Glomerular endothelial cell (primary cell): ENCODE results near the gene DIS3L2. TPM values are rescaled to one million over a fixed set of nuclear protein-coding genes. Genes with fewer than 3 reads are reported as not detected.

Experiments used
- DNase-seq: peaks from one replicate; pipeline ENCODE4 v3.0.0-alpha.2; 2011; ENCODE audit warnings: low read depth, low spot score; ENCODE audit errors: extremely low read depth
- total RNA-seq: library from RNA; depleted of rRNA; stranded (reverse); fragments of >200 nt; gene quantifications from 2 replicates; pipeline ENCODE4 v1.2.3, GENCODE V29; 2015

Gene DIS3L2
- total RNA-seq, 1 donor from 2014 or later, result 33.5 TPM

GRCh38 chr2:232052591-232052990 lies 91.1 kb downstream of the DIS3L2 start:
- DNase-seq, result no peak

- no peak for DNase-seq
These were observed 92.3 kb downstream of the DIS3L2 start for GRCh38 chr2:232053777-232054176.

- no peak for DNase-seq
These were observed 96.8 kb downstream of the DIS3L2 start for GRCh38 chr2:232058063-232058877.

- DNase-seq, result no peak
These were observed 97.4 kb downstream of the DIS3L2 start for GRCh38 chr2:232058931-232059330.

- no peak for DNase-seq
These were observed 99.8 kb downstream of the DIS3L2 start for GRCh38 chr2:232061265-232061664.

GRCh38 chr2:232073026-232073425 lies 111.5 kb downstream of the DIS3L2 start:
- DNase-seq, result peak; percentile 36

- no peak for DNase-seq
These were observed 112.2 kb downstream of the DIS3L2 start for GRCh38 chr2:232073699-232074098.

- DNase-seq, result no peak
These were observed 113.6 kb downstream of the DIS3L2 start for GRCh38 chr2:232075080-232075479.

GRCh38 chr2:232075859-232076258 lies 114.3 kb downstream of the DIS3L2 start:
- no peak for DNase-seq

GRCh38 chr2:232076272-232076671 lies 114.8 kb downstream of the DIS3L2 start:
- no peak for DNase-seq

GRCh38 chr2:232076736-232077135 lies 115.2 kb downstream of the DIS3L2 start:
- DNase-seq, result no peak

- no peak for DNase-seq
These were observed 123.7 kb downstream of the DIS3L2 start for GRCh38 chr2:232085164-232085563.

GRCh38 chr2:232085826-232086425 lies 124.4 kb downstream of the DIS3L2 start:
- no peak for DNase-seq

- DNase-seq, result no peak
These were observed 127.3 kb downstream of the DIS3L2 start for GRCh38 chr2:232088771-232089170.

- no peak for DNase-seq
These were observed 132.7 kb downstream of the DIS3L2 start for GRCh38 chr2:232094201-232094600.

- DNase-seq, result no peak
These were observed 133.4 kb downstream of the DIS3L2 start for GRCh38 chr2:232094883-232095282.

- DNase-seq, result no peak
These were observed 135.7 kb downstream of the DIS3L2 start for GRCh38 chr2:232097260-232097659.

GRCh38 chr2:232097758-232098157 lies 136.2 kb downstream of the DIS3L2 start:
- no peak for DNase-seq

- DNase-seq, result no peak
These were observed 140.9 kb downstream of the DIS3L2 start for GRCh38 chr2:232102380-232102779.

GRCh38 chr2:232103140-232103737 lies 141.7 kb downstream of the DIS3L2 start:
- DNase-seq, result no peak

GRCh38 chr2:232104076-232104646 lies 142.6 kb downstream of the DIS3L2 start:
- no peak for DNase-seq

GRCh38 chr2:232111551-232111950 lies 150.0 kb downstream of the DIS3L2 start:
- no peak for DNase-seq
